Loucy (cell line): ENCODE data around the gene SH2D6.

Experiments used
- CTCF ChIP-seq: fragments of 200-600 bp; sonication (generic); conservative IDR thresholded peaks from 2 replicates; pipeline ENCODE4 v1.5.1; 2014; ENCODE audit warnings: mild to moderate bottlenecking, antibody characterized with exemption, low read length
- EZH2phosphoT487 ChIP-seq: fragments of 200-600 bp; IDR thresholded peaks from 2 replicates; pipeline ENCODE4 v1.6.1; 2018; ENCODE audit warnings: antibody characterized with exemption, mild to moderate bottlenecking, moderate library complexity, borderline replicate concordance

- TF ChIP-seq CTCF = no peak
- TF ChIP-seq EZH2phosphoT487 = no peak
These were observed 32.8 kb upstream of the SH2D6 start for GRCh38 chr2:85385746-85386145.
